ENCODE measurements around the gene FAM114A1.

Gene FAM114A1

DNA sequence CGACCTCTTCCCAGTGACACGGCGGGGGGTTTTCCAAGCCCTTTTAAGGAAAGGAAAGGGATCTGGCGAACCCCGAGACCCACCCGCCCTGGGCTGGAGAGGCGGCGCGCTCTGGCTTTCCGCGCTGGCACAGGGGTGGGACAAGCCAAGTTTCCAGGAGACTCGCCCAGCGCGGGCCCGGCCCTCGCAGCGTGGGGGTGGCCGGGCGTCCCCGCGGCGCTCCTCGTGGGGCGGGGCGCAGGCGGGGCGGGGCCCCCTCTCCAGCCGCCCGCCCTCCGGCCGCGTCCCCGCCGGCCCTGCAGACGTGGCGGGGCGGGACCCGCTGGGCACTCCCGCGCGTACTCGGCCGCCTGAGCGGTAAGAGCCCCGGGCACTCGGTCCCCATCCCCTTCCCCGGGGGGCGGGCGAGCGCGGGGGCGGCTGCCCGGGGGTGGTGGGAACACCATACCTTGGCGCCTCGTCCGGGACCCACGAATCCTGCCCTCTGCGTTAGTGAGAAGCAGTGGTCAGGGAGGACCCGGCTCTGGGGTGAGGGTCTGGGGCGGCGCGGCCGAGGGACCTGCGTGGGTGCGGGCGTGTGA, at the start of gene FAM114A1:
TSS of gene FAM114A1 (plus strand) at position 329 of the 581 bp plus-strand sequence. CDS start 10,273 bp downstream, outside the sequence.
- peak; percentile 21 for DNase-seq

DNA sequence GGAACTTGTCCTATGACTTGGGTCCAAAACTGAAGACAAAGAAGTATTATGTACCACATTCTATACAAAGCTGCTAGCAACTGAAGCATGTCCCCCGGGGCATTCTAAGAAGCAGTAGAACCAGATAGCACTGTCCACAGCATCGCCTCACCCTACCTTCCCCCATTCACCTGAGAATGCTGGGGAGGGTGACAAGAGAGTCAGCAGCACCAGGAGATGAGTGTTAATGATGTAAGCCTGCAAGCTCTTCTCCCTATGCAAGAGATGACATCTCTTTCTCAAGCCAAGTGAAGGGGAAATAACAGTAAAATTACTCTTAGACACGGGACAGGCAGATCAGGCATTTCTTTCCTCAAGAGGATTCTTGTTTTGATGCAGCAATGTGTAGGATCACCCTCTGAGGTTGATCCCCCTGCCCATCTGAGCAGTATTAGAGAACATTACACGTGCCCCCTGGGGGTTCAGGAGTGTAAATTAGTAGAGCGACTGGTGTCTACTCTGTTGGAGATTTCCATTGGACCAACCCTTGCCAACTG, 49.1 kb upstream of the FAM114A1 start:
- no peak for DNase-seq

DNA sequence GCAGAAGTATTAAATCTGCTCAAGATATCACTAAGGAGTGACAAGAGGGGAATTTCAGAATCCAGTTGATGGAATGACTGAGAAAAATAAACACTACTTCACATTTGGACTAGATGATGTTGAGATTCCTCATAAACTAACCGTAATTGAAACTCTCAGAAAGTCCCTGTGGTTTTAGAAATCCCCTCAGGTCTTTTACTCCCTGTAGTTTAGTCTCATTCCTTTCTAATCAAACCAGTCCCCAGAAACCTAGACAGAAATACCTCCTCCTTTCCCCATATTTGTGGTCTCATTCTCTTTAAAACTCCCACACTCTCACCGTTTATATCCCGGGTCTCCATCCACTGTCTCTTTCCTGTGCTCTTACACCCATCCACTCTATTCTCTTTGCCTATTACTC, 48.0 kb upstream of the FAM114A1 start:
- DNase-seq: no peak

DNA sequence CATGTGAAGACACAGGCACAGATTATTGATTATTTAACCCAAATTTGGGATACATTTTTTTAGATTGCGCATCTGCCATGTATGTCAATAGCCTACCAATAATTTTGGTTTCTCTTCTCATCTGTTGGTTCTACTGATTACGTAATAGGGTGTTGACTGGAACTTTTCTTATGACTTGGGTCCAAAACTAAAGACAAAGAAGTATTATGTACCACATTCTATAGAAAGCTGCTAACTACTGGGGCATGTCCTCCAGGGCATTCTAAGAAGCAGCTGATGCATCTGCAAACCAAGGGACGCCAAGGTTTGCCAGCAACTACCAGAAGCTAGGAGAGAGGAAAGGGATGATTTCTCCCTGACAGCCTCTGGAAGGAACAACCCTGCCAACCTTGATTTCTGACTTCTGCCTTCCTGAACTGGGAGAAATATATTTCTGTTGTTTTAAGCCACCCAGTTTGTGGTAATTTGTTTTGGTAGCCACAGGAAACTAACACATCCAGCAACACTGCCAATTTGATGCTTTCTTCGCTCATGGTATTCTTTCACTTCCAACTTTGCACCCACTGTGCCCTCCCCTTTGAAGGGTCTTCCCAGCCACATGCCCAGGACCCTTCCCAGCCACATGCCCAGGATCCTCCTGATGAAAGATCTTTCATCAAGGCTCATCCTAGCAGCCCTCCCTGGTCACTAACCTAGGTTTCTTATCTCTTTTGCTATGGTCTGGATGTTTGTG, 47.1 kb upstream of the FAM114A1 start:
- DNase-seq: no peak

DNA sequence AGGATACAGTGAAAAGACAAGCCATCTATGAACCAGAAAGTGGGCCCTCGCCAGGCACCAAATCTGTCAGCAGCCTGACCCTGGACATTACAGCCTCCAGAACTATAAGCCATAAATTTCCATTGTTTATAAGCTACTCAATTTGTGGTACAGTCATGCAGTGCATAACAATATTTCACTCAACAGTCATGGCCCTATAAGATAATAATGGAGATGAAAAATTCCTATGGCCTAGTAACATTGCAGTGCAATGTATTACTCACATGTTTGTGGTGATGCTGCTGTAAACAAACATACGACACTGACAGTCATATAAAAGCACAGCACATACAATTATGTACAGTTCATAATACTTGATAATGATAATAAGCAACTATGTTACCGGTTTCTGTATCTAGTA, 45.9 kb upstream of the FAM114A1 start:
- no peak for DNase-seq

DNA sequence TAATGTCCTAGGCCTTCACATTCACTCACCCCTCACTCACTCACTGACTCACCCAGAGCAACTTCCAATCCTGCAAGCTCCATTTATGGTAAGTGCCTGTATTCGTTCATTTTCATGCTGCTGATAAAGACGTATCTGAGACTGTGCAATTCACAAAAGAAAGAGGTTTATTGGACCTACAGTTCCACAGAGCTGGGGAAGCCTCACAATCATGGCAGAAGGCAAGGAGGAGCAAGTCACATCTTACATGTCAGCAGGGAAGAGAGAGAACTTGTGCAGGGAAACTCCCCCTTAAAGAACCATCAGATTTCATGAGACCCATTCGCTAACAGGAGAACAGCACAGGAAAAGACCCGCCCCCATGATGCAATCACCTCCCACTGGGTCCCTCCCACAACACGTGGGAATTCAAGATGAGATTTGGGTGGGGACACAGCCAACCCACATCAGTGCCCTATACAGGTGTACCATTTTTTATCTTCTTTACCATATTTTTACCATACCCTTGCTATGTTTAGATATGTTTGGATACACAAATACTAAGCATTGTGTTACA, 44.8 kb upstream of the FAM114A1 start:
- DNase-seq: no peak

DNA sequence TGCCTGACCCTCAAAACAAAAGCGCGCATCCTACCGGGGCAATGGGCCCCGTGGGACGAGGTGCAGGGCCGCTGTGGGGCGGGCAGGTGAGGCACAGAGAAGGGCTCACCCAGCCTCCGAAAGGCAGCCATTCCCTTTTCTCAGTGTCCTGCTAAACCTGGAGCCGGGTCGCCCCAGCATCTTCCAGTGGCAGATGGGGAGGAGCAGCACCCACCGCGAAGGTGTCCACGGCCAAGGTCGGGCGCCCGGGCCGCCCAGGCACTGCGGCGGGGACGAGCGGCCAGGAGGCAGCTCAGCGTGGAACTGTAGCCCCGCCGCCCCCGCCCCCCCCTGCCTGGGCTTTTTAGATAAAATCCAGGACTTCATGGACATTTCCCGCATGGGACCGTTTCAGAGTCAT, 43.8 kb upstream of the FAM114A1 start:
- no peak for DNase-seq

DNA sequence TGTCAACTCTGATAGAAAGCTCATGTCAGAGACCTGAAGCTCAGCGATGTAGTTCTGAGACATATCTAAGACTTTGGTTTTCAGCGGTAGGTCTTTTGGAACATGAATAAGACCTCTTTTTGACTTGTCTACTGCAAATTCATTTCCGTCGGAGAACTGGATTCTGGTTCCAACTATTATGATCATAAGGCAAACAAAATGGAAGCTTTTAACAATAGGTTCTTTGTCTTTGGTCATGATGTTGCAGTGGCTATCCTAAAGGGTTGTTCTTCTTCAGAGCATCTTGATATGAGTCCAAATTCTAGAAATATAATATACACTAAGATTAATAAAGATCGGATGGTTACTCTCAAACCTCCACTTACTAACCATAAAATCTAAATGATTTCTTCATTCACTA, 38.4 kb upstream of the FAM114A1 start:
- DNase-seq: no peak

DNA sequence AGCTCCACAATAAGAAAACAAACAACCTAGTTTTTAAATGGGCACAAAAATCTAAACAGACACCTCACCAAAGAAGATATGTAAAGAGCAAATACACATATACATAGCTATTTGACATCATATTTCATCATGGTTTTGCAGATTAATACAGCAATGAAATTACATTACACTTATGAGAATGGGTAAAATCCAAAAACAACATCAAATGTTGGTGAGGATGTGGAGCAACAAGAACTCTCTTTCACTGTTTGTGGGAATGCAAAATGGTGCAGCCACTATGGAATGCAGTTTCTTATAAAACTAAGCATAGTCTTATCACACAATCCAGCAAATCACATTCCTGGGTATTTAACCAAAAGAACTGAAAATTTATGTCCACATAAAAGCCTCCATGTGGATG, 36.0 kb upstream of the FAM114A1 start:
- no peak for DNase-seq

DNA sequence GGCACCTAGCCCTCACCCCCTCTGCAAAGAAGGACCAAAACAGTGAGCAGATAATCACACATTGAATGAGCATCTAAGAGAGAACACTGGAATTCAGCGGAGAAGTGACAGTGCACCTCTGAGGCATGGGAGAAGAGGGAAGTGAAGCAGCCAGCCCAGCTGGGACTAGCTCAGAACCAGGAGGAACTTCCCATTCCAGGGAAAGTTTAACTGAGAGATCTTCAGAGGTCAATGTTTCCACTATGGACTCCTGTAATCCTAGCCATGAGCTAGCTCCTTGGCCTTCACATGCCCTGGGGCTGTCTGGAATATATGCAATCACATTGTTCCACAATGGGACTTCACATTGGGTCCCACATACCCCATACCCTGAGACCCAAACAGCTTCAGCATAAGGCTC, 35.4 kb upstream of the FAM114A1 start:
- DNase-seq: no peak

DNA sequence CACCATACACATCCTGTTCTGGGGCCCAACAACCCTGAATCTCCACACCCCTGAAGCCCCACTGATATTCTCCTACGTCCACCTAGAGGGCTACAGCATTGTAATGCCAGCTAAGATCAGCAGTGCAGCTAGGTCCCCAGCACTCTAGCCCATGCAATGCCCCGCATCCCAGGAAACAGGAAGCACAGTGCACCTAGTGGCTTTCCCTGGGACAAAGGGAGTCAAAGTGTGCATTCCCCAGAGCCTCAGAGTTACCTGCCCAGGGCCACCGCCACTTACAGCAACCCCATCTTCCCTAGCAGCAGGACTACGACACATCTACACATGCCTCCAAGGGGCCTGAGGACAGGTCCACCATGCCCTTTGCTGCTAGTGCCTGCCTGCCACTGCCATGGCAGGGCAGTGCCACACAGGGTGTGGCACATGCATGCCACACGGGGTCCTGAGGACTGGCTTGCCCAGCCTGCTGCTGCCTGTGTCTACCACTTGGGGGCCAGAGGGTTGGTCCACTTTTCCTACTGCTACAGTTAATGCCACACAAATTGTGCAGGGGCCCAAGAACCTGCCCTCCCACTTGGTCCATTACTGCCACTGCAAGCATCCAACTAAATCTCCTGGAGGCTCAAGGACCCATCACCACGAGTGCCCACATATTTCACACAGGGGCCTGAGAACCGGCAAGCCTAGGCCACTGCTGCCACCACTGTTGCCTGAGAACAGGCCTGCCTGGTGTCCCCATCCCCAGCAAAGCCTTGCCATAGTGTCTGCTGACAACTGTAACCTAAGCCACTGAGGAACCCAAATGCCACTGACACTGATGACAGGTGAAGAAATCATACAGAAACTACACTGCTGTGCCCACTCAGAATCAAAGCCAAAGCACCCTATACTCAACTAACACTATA, 34.7 kb upstream of the FAM114A1 start:
- DNase-seq: no peak

DNA sequence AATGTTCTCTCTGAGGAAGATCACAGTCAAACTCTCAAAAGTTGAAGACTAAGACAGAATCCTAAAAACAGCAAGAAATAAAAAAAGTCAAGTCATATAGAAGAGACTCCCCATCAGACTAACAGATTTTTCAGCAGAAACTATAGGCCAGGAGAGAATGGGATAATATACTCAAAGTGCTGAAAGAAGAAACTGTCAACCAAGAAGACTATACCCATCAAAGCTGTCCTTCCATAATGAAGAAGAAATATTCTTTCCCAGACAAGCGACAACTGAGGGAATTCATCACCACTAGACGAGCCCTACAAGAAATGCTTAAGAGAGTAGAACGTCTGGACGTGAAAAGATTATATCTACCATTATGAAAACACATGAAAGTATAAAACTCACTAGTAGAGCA, 33.0 kb upstream of the FAM114A1 start:
- DNase-seq: no peak

DNA sequence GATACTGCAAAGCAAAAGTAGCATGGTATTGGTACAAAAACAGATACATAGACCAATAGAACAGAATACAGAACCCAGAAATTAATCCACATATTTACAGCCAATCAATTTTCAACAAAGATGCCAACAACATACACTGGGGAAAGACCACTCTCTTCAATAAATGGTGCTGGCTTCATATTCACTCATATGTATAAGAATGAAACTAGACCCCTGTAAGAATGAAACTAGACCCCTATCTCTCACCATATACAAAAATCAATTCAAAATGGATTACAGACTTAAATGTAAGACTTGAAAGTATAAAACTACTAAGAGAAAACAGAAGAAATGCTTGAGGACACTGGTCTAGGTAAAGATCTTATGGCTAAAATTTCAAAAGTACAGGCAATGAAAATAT, 30.3 kb upstream of the FAM114A1 start:
- DNase-seq: no peak

DNA sequence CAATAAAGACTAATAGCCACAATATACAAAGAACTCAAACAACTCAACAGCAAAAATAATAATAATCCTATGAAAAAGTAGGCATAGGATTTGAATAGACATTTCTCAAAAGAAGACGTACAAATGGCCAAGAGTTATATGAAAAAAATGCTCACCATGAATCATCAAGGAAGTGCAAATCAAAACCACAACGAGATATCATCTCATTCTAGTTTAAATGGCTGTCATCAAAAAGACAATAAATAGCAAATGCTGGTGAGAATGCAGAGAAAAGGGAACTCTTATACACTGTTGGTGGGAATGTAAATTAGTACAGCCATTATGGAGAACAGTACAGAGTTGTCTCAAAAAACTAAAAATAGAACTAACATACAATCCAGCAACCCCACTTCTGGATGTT, 29.8 kb upstream of the FAM114A1 start:
- DNase-seq: no peak

DNA sequence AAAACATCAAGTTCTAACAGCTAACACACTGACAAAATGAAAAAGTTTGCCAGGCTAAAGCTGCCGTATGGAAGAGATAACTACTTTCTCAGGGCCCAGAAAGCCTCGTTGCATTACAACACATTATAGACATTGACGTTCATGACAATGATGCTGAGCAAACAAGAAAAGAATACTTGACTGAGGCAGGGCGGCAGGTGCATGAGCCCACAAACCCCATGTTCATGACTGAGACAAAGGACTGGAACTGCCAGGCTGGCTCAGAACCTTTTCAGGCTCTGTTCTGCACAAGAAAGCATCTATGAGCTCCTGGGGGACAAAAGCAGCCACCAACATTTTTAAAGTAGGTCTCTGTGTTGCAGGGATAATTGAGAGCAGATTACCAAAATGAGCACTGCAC, 24.6 kb upstream of the FAM114A1 start:
- DNase-seq: no peak

DNA sequence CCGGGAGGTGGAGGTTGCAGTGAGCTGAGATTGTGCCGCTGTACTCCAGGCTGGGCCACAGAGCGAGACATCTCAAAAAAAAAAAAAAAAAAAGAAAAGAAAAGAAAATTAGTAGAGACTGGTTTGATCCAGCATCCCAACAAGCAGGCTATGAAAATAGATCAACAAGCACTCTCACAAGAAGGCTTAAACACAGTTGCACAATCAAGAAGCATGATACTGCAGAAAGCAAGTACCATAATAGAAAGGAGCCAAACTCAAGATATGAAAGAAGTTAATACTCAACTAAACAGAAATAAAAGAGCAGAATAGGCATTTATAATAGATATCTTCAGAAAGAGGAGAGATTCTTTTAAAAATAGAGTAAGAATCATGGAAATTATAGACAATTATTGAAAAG, 21.6 kb upstream of the FAM114A1 start:
- DNase-seq: no peak

DNA sequence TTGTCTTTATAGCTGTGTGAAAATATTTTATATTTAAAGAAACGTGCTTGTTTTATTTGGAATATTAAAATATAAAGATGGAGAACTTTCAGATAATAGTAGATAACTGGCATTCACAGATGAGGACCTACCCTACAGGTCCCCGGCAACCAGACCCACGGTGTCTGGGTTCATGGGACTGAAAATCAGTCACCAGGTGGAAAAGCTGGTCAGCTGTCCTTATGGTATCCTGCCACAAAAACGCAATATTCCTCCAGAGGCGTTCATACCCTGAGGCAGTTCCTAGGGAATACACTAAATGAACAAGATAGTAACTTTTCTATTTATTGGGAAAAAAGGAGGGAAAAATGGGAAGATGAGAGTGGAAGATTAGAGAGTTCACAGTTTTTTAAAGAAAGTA, 12.1 kb upstream of the FAM114A1 start:
- no peak for DNase-seq

DNA sequence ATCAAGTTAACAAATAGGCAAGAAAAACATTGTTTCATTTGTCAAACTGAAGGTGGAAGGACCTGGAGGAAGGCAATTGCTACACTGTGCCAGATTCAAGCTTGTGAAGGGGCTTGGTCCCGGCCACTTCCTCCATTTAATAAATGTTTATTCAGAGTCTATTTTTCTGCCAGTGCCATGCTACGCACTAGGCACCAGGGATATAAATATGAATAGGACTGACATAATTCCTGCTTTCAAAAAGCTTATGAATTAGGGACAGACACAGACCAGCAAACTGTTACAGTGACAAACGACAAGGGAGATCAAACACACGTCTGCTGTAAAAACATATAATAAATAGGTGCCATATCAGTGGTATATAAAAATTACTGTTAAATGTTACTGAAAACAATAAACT, 11.6 kb upstream of the FAM114A1 start:
- peak; percentile 27 for DNase-seq

DNA sequence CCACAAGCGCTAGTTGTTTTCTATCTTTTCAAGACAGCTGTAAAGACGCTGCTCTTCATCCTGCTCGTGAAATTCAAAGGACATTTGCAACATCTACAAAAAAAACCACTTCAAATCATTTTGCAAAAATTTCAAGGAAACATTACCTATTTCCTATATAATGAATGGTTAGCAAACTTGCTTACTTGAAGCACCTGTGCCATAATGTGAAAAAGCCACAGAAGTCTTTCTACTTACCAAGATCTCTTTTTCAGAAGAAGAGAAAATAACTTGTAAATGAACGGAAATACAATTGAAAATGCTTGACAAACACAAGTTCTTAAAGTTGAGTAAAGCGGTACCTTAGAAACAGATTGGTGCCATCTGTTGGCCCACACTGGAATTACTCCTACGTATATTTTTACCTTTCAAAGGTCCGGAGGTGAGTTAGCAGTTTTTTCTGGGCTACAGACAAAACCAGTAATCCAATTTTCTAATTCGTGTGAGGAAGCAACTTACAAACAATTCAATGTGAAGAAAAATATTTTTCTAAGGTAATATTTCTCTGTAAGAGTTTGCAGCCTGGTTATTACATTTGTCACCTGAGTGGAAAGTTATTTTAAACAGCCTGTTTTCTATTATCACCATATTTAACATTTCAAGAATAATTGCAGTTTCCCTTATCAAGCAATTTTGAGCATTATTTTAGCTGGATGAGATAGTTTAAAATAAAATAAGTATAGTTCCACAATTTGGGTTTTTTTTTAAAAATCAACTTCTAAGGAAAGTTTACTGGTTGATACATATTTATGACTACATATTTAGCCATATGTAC, 10.9 kb upstream of the FAM114A1 start, which contains the start of gene TLR6:
TSS of gene TLR6 (minus strand) at position 294 of the 814 bp plus-strand sequence. CDS start 27,344 bp downstream, outside the sequence.
- peak; percentile 52 for DNase-seq

DNA sequence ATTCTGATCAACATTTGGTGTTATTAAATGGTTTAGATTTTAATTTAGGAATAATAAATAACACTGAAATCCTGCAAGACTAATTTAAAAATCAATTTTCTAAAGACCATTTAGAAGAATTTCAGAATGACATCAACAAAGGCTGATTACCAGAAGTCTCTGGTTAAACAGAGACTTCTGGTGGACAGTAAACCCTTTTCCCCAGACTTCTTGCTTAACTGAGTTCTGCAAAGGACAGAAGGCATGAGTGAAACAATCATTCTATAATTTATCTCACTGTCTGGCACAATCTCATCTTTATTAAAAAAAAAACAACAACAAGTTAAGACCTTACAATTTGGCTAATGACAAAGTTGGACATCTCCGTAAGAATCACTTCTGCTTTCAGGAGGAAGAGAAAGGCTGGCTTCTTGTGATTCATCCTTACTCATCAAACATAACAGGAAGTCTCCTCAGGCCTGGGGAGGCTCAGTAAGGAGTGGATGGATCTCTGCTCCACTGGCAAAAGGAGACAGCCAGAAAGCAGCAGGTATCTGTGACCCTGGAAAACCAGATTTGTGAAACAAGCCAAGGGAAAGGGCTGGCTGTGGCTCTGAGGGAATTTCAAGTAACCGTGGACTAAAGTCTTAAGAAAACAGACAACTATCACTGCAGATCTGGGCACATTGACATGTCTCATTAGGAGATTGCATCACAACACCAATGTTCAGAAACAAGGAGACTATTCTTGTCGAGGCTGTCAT, 10.1 kb upstream of the FAM114A1 start:
- DNase-seq: peak; percentile 49

DNA sequence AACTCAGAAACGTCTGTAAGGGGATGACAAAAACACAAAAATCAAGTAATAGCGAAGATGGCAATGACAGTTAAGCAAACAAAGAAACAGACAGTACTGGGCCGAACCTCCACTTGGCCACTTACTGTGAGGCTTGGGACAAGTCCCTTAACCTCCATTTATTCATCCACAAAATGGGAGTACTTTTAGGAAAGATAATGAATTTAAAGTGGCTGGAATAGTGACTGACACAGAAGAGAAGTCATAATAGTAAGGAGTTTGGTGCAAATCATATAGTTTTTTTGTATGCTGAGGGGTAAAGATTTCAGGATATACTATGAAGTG, 9.5 kb upstream of the FAM114A1 start:
- DNase-seq: no peak

DNA sequence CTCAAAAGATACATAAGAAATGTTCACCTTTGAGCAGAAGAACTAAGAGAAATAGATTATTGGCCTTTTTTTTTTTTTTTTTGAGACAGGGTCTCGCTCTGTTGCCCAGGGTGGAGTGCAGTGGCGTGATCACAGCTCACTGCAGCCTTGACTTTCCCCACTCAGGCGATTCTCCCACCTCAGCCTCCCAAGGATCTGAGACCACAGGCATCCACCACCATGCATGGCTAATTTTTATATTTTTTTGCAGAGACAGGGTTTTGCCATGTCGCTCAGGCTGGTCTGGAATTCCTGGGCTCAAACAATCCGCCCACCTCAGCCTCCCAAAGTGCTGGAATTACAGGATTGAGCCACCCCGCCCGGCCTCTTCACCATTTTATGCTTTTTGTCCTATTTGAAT, 8.1 kb upstream of the FAM114A1 start:
- no peak for DNase-seq
